Endometrium (tissue), 2 donors: Measurements from ENCODE around the gene NMNAT3.
"Not testable (repeated sequence)": the region's sequence is repeated elsewhere in the genome, so short reads cannot be mapped to it uniquely, and the experiment has no call there.

Experiments used
- FAIRE-seq: peaks from 2 replicates; lab custom pipeline; 2012; peaks lifted over from hg19 to GRCh38; lab: Jason Lieb, UNC
- donor health status: control.
- donor health status: control.

Gene NMNAT3

DNA sequence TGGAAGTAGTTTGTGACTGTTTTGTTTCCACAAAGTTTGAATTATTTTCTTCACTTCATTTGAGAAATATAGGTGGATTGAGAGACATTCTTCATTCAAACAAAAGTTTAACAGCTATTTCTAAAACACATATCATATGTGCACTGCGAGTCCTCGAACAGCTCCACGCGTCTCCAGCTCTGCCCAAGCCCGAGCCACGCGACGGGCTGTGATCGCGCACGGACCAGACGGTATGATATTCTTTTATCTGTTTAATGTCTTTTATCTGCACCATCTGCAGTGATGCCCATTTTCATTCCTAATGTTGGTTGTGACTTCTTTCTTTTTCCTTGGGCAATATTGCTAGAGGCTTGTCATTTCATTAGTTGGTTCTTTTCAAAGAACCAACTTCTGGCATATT lies 94.1 kb downstream of the NMNAT3 start:
- not testable (repeated sequence) for FAIRE-seq

DNA sequence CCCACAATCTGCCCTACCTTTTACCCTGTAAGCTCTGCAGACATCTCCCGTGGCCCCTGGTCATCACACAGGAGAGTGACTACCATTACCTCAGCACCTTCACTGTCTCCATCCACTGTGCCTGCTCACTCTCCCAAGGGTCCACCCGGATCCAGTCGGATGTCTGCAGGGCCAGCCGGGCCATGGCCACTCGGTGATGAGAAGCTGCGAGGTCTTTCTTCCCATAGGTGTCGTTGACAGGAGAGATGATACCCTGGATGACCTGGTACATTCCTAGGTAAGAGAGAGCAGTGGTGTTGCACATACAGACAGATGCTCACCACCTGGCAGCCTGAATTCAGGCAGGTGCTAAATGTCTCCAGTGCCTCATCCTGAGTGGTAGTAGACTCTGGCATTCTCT lies 99.0 kb downstream of the NMNAT3 start:
- FAIRE-seq: no peak

DNA sequence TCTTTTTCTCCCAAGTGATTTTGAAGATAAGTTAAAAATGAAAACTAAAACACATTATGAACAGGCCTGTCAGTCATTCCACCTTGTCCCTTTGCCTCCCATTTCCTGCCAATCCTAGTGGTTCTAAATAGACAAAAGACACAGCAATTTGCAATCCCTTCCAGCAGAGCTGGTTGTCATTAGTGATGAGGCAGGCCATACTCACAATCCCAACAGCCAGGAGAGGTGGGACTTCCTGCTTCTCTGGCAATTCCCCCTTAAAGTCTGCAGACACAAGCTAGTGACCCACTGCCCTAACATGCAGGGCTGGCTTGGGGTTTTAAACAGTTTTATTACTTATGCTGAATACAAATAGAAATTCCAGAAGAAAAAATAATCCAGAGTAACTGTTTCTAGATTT lies 99.9 kb downstream of the NMNAT3 start:
- FAIRE-seq: no peak

DNA sequence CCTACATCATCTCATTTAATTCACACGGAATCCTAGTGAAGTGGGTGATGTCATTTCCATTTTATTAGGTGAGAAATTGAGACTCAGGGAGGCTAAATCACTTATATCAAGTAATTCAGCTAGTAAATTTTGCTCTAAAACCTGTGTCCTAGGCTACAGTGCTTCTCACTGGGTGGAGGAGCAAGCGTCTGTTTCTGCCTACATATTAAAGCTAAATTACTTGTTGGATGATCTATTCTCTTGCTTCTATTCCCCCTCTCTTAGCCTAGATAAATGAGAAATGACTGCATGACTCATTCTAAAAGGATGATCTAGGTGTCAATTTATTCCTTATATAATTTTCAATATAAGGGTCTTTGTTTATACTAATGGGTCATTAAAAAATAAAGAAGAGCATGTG lies 100.4 kb downstream of the NMNAT3 start:
- FAIRE-seq: no peak

DNA sequence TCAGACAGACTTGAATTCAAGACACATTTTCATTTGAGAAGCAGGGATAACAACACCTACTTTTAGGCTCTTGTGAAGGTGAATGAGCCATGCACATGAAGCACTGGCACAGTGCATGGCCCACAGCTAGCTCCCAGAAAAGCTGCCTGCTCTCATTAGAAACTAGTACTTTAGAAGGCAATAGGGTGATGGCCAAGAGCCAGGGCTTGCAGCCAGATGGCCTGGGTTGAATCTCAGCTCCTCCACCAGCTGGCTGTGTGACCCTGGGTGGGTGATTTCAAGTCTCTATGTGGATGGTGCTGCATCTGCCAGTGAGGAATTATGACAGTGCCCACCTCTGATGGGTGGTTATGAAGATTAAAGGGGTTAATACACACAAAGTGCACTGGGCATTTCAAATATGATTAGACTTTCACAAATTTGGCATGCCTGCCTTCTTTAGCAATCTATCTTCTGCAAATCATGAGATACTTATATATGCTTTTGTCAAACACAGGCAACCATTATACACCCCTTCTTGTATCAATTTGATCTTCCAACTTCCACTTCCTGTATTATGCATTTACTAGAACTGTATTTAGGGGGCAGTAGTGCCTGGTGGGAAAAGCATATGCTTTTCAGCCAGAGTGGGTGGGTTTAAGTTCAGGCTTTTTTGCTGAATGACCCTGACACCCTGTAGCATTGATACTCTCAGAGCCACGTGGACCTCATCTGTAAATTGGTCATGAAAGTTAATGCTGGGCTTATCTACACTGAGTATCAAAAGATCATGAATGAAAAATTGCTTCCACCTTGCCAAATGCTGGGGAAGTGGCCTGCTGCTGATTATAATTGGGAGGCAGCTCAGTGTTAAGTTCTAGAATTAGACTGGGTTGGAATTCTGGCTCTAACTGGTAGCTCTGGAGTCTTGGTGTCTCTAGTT lies 103.5 kb downstream of the NMNAT3 start:
- FAIRE-seq: no peak

DNA sequence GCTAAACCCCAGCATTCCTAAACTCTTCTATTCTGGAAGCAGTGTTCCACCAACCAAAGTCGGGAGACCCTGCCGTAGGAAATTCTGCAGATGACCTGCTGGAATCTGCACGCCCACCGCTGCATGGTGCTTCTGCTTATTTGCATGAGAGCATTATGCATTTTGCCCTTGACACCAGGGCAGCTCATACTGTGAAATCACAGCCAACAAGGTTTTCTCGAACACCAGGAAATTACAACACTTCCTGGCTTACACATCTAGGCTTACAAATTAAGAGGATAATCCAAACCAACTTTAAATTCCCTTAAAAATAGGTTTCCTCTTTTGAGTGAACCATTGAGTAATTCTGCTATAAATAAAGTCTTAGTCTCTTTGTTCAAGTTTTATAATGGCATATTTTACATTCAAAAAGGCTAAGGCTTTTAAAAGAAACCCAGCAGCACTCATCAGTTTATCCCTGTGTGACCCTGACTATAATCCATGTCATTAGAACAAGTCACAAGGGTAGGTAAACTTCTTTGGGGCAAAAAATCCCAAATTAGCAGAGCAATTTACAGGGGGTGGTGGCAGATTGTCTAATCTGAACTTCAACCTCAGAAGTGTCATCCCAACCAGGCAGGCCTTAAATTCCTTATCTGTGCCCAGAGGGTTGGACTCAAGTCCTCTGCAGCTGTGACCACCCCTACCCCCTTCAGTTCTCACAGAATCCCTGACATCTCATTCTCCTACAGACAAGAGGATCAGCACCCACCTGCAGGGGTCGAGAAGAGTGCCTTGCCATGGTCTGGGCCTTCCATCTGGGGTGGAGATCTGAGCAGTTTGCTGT lies 104.7 kb downstream of the NMNAT3 start:
- FAIRE-seq: no peak

DNA sequence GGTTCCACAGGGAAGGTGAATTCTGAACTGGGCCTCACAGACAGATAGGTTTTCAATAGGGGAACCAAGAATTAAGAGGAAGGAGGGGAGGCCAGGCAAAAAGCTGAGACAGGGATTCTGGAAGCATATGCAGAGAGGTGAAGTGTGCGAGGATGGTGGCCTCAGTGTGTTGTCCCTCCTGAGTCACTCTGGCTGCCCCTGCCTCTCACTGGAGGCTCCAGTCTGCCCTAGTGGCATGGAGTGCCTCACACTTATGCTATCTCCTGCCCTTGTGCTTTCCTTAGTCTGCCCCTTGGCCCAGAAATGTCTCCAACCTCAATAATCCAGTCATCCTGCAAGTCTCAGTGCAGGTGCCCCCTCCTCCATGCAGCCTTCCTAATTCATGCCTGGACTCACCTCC lies 106.1 kb downstream of the NMNAT3 start:
- FAIRE-seq: no peak

DNA sequence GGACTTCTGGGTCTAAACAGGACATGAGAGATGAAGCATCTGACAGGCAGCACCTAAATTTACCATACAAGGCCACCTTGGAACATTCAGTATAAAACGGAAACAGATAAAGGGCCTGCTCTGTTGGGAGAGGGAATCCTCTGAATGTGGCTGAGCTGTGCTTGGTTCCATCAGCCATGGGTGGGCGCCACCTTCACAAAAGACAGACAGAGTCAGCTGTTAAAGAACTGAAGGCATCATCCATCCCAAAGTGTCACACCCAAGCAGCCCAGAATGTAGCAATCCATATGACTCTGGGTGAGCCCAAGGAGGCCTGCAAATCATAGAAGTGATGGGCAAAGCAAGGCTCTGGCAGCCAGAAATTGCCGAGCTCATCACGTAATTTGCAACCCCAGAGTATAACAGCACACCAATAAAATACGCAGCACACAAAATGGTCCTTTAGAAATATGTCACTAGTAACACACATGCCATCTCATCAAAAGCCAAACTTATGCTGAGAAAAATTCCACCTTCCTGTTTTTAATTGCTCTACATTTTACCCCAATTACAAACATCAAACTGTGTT lies 113.4 kb downstream of the NMNAT3 start:
- FAIRE-seq: no peak

DNA sequence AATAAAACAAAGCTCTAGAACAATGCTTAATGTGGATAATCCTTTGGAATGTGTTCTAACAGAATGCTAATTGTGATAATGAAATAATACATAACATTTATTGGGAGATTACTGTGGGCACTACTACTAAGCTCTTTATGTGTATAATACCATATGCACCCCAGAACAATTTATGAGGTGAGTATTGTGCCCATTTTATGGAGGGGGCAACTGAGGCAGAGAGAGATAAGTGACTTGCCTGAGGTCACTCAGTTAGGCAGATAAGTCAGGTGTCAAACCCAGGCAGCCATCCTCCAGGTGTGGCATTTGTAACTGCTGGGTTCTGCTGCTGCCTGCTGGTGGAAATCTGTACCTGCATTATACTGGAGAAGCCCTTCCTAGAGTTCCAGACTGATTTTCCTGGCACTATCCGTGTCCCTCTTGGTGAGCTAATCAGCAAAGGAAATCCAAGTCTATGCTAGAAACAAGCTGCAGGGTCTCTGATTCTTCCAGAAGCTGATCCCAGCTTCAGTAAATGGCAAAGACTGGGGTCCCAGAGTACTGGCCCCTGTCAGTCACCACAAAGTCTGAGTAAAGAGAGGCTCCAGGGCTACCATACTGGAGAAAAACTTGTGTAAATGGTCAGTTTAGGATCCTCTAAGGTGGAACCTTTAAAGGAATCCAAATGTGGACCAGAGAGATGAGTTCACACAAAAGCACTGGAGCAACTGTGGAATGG lies 115.7 kb downstream of the NMNAT3 start:
- no peak for FAIRE-seq

DNA sequence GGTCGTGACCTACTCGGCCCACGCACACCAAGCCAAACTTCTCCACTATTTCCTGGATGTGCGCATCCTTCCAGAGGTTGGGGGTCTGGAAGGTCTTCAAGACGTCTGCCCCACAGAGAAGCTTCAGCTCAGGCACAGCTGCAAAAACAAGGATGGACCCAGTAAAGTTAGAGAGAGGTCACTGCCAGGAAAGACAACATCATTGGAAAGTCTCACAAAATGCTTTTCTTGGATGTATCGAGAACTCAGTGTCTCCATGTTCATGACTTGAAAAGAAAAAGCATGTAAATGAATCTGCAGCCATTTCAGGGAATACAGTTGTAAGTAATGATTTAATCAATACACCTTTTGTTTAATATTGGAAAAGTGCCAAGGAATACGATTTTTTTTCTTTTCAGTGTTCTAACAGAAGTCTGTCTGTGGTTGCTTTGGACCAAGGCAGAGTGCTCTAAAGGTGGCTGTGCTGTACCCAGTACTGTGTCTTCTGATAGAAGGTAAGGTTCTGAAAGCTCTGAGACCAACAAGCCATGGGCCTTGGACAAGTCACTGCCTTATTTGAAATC lies 116.4 kb downstream of the NMNAT3 start:
- no peak for FAIRE-seq

DNA sequence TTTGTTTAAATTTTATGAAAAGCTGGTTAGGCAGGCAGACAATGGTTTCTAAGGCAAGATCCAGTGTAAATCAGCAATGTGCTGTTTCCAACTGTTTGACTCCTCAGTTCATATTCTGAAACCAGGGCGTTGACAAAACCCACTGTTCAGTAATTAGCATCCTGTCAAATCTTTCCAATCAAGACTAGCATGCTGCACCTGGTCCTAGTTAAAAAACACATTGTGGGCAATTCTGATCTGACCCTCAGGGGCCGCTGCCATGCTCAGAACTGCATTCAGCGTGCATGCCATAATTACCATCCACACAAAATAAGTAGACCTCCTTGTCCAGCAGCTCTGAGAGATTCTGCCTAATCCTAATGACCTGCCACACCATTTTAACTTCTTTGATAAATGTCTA lies 117.4 kb downstream of the NMNAT3 start:
- no peak for FAIRE-seq

DNA sequence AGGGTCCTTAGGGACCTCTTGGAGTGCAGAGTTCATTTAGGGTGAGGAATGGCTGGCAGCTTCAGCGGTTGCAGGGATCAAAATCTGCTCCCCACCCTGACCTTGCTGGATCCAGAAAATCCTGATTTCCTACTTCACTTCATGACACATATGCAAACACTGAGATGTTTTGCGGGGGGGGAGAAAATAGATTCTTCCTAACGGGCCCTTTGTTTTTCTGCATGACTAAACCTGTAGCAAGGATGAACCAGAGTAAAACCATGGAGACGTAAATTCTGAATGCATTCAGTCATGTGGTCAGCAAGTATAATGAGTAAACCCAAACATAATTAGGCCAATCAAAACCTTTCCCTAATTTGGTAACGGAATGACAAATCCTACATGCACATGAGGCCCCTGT lies 118.2 kb downstream of the NMNAT3 start:
- FAIRE-seq: no peak

DNA sequence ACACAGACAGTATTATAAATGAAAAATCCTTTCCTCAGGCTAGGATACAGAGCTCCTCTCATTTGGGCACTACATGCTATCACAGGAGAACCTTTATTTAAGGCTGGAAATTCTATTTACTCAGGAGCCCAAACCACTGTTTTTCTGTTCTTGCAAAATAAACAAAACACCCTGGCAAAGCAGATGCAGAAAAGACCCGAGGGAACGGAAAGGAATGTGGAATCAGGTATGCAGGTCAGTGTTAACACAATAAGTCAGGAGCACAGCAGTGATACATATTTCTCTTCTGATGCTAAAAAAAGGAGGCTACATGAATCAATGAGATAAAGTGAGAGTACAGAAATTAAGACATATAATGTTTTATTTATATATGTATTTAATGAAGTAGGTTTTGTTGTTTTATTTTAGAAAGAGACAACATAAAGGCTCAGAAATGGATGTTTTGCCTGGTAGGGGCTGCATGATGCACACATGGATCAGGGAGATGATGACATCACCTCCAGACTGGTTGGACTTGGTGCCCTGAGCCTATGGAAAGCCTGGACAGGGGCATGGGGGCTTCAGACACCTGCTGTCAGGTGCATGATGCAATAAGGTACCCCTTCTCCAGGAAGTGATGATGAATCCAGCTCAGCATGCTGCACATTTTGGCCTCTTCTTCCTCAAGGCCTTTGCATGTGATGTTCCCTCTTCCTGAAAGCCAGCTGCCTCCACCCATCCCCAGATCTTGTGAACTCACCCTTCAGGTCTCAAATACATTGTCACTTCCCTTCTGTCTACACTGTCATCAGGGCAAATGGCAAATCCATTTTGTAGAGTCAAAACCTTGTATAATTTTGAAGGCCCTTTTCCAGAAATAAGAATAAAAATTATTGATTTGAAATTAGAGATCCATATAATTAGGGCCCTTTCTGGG lies 119.2 kb downstream of the NMNAT3 start:
- FAIRE-seq: no peak

DNA sequence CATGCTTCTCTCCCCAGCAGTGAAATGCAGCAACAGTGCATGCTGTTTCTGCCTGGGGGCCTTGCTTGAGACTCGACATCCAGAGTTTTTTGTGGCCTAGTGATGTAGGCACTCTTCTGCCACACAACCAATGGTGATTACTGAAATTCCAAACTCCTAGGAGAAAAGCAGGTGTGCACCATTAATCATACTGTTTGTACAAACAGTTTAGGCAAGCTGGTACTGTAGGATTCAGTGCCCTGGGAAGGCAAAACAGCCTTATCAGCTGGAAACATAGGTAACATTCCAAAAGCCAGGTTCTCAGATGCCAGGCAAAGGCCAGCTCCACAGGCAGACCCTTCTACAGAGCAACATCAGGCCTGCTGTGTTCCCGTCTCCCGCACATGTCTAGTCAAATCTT lies 120.7 kb downstream of the NMNAT3 start:
- no peak for FAIRE-seq

DNA sequence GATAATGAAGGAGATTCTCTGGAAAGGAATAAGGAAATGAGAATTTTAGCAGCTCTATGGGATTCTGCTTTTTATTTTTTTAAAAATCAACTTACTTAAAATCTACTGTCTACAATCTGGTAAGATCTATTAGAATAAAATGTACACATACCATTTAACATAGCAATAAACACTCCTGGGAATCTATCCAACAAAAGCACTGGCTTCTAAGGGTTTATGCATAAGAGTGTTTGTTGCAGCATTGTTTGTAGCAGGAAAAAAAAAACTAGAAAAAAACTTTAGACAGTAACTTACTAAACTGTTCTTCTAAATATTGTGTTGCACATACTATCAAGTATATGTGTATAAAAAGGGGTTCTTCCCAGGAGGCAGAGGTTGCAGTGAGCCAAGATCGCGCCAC lies 122.5 kb downstream of the NMNAT3 start:
- peak; percentile 81 for FAIRE-seq

DNA sequence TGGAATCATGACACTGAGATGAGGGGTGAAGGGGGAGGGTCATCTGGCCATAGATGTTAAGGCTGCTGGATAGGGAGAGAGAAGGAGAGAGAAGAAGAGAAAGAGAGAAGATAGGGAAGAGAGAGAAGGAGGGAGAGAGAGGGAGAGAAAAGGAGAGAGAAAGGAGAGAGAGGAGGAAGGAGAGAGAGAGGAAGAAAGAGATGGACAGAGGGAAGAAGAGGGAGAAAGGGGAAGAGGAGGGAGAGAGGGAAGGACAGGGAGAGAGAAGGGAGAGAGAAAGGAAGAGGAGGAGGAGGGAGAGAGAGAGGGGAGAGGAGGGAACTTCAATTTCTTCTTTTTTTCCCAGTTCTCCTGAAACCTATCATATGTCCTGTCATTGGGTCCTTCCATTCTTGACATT lies 123.1 kb downstream of the NMNAT3 start:
- no peak for FAIRE-seq

DNA sequence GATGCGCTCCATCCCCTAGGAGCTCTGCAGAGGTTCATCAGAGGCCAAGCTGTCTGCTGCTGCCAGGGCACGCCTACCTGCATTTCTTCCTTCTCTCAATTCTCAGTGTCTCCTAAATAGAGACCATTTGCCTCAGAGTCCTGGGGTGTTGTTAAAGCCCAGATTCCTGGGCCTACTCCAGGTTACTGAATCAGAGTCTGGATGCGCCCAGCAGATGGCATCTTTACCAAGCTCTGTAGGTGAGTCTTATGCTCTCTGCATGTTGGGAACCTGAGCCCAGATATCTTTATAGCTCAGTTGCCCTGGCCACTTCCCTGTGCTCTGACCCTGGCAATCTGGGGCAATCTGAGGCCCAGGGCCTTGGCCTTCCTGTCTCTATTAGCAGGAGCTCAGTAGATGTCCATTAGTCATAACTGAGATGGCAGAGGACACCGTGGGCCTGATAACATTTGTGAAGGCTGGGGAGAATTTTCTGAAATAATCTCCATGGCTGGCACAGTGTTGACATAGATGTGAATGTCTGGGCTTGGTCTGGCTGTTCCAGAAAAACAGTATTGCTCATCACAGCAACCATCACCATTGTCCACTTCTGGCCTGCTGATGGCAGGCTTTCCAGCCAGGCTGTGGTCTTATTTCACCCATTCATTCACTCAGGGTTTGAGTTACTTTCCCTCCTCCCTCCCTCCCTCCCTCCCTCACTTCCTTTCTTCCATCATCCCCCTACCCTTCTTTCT lies 125.0 kb downstream of the NMNAT3 start:
- FAIRE-seq: no peak

DNA sequence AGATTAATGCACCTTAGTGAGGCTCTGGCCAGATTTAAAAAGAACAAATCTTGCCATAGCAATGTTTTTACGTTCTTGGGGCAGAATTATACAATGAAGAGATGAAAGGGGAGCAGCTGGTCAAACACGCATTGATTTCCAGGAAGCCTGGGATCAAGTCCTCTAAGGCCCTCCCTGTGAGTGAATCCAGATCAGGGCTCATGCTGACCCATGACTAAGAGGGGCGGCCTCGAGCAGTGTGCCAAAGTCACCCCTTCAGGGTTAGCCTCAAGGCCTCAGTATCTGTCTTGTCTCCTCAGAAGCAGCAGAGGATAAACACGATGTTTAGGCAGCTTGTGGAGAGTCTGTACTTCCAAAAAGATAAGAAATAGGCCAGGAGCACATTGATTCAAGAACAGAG lies 129.0 kb downstream of the NMNAT3 start:
- no peak for FAIRE-seq

DNA sequence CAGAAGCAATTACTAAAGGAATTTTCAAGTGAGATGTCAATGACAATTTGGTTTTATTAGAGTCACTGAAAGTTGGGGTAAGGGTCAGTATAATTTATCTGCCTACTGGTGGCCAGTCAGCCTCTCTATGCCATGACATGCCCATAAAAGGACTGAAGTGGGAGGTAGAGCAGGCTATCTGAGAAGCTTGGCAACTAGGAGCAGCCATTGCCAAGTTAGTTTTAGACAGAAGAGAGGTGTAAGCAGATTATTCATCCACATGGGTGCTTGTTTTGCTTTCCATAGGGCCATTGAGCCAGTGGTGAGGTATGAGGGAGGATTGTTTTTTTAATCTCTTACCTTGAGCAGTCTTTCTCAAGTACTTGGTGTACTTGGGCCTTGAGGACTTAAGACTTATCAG lies 130.1 kb downstream of the NMNAT3 start:
- no peak for FAIRE-seq

DNA sequence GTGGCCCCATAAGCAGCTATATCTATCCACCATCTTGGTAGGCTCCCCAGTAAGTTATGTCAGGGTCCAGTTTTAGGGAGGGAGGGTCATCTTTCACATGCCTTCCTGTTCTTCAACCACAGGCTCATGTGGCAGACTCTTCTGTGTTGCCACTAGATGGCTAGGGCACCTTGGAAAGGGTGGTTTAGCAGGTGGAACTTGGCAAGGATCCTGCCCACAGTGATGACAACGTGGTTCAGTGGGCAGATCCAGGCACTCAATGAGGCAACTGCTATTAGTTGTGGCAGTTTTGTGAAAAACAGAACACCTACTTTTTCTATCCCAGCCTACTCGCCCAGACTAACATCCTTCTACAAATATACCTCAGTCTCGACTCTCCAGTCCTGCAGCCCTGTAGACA lies 131.0 kb downstream of the NMNAT3 start:
- FAIRE-seq: no peak
